Hematopoietic multipotent progenitor cell treated with erythropoietin and hydrocortisone succinate and interleukin-3 and kit ligand, for 6 days (in vitro differentiated cells): ENCODE measurements around the gene FSIP1.

Experiments
- DNase-seq: peaks from one replicate; pipeline ENCODE4 v3.0.0-alpha.2; 2015

FSIP1 gene

DNA sequence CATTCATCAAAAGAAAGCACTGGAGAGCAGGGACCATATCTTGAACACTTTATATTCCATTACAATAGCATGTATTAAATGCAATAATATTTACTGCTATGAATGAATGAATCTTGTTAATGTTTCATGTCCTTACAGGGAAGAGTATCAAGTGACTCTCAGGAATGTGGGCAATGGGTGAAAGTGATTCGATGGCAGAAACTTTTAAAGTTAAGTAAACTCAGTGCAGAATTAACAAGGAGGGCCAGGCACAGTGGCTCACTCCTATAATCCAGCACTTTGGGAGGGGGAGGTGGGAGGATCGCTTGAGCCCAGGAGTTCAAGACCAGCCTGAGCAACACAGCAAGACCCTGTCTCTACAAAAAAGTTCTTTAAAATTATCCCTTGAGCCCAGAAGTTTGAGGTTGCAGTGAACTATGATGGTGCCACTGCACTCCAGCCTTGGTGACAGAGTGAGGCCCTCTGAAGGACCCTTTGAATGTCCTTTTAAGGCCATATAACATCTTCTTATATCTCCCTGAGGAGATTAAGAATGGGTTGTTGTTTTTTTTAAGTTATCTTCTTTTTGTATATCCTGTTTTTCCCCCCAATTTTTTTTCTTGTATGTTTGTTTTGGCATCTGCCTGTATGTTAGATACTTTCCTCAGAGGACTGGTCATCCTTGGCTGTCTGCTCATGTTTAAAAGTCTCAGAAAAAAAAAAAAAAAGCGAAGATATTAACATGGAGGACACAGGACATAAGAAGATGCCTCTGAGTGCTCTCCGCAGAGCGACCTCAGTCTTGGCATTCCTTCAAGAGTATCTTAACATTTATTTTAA, 9.6 kb upstream of the FSIP1 start:
- DNase-seq: no peak

DNA sequence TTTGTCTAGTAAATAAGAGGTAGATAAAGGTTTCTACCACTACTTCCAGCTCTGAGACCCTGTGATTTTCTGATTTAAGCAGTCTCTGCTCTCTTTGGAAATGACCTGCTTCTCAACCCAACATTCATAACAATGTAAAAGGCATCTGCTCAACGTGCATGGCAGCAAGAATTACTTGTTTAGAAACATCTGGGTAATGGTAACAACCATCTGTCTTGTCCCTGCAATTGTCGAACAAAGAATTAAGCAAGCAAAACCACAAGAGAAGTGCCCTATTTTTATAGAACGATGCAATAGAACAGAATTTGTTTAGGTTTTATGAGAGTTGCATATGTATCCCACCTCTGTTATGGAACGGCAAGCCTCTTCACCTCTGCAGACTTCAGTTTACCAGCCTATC, 7.1 kb upstream of the FSIP1 start:
- DNase-seq: peak; percentile 47

GRCh38 chr15:39788800-39789565, 6.3 kb upstream of the FSIP1 start:
- DNase-seq: peak; percentile 64

DNA sequence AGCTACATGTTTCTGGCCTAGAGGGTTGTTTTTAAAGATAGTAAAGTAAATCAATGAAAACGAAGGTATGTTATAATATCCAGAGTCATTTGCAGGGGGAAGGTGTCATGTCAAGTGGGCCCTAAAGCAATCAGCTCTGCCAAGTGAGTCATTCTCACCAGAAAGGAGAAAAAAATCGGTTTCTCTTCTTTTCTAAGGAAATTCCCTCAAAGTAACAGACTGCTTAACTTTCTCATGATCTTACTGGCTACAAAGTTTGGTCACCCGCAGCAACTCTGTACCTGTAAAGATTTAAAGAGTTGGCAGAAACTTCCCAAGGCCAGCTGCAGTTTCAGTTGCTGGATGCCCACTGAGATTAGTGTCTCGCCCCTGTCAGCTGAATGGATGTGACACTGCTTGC, 5.5 kb upstream of the FSIP1 start:
- DNase-seq: no peak

GRCh38 chr15:39787479-39787878, 4.8 kb upstream of the FSIP1 start:
- no peak for DNase-seq

DNA sequence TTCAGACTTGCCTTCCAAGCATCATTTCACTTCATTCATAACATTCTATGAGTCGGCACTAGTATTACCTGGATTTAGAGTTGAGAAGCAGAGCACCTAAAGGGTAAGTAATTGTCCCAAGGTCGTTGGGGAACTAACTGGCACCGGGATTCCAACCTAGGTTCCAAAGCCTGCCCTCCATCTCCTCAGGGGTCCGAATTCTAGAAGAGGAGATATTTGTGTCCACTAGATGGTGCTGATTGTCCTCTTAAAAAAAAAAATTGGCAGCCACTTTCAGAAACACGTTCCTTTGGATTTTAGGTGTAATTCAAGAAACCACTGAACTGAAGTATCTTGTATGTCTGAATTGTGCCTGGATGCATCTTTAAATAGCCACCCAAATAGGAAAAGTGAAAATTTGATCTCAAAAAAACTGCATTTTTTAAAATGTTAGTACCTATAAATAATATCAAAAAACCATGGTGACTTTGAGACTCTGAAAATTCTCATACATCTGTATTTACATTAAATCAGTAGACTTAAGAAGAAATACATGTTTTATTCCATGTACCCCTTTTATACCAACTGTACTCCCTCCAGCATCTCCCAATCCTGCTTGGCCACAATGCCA, 3.9 kb upstream of the FSIP1 start:
- DNase-seq: peak; percentile 83

GRCh38 chr15:39785841-39786240, 3.2 kb upstream of the FSIP1 start:
- no peak for DNase-seq

- no peak for DNase-seq
Measured at GRCh38 chr15:39785139-39785538, 2.5 kb upstream of the FSIP1 start.

DNA sequence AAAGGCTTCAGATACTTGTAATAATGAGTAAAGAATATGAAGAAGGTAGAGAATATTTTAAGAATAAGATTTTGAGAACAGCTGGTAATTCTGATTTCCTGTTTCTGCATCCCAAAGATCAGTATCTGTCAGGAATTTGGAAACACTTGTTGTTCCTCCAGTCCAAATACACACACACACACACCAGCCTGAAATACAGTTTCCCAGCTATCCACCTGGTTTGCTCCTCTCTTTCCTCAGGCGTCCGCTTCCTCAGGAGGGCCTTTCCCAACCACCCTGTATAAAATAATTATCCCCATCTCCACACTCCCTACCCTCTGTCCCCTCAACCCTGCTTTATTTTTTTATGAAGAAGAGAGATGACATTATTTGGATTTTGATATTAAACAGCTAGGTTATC, 2.0 kb upstream of the FSIP1 start:
- no peak for DNase-seq

- no peak for DNase-seq
Measured at GRCh38 chr15:39784125-39784524, 1.5 kb upstream of the FSIP1 start.

DNA sequence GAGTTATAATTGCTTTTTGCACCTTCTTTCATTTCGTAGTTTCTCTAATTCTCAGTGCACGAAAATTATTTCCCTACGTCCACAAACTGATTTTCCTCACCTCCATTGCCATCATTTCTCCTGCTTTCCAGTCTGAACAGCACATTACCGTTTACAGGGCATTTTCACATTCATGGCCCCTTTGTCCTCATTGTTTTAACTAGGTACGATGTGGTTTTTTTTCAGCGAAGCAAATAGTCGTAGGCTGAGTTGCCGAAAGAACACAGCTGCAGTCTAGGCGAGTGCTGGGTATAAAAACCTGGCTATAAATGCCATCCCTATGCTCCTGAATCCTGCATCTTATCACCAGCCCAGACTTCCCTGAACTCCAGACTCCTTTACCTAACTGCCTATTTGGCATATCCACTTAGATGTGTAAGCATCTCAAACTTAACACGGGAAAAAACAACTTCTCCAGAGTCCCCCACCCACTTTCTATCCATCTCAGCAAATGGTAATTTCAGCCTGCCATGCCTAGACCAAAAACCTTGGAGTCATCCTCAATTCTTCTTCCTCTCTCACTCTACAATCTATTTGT, 691 bp upstream of the FSIP1 start:
- peak; percentile 31 for DNase-seq

- DNase-seq: peak; percentile 48
Measured at GRCh38 chr15:39781967-39782302, 706 bp downstream of the FSIP1 start.

GRCh38 chr15:39781147-39781966, 1.3 kb downstream of the FSIP1 start:
- peak; percentile 47 for DNase-seq

DNA sequence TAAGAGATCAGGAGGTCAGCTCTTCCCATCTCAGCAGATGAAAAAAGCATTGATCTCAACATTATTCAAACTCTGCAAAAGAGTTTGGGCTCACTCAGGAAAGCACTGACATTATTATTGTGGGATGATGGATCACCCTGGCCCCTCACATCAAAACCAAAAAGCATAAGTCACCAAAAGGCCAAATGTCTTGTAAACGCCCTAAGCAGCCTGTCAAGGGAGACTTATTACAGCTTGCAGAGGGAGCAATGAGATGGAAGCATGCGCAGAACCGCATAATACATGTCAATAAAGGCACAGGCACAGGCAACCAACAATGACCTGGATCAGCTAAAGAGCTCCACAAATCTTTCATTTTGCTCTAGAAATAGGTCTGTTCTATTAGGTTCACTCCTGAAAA, 4.6 kb downstream of the FSIP1 start:
- peak; percentile 61 for DNase-seq

GRCh38 chr15:39777496-39777895, 5.1 kb downstream of the FSIP1 start:
- DNase-seq: no peak

DNA sequence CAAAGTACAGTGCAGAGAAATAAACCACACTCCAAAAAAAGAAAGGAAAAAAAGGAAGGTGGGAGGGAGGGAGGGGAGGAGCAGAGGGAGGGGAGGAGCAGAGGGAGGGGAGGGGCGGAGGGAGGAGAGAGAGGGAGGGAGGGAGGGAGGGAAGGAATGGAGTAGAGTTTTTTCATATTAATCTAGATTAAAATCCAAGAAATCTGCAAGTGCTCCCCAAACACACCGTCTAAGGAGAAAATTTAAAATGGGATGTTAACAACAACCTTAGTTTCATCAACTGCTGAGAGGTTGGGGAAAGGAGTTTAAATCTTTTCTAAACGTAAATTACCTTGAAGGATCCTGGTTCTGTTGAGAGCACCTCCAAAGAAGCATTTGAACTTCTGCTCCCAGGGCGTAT, 6.6 kb downstream of the FSIP1 start:
- DNase-seq: no peak

GRCh38 chr15:39774688-39775267, 7.9 kb downstream of the FSIP1 start:
- DNase-seq: peak; percentile 79

- DNase-seq: no peak
Measured at GRCh38 chr15:39770748-39771689, 11.6 kb downstream of the FSIP1 start.

DNA sequence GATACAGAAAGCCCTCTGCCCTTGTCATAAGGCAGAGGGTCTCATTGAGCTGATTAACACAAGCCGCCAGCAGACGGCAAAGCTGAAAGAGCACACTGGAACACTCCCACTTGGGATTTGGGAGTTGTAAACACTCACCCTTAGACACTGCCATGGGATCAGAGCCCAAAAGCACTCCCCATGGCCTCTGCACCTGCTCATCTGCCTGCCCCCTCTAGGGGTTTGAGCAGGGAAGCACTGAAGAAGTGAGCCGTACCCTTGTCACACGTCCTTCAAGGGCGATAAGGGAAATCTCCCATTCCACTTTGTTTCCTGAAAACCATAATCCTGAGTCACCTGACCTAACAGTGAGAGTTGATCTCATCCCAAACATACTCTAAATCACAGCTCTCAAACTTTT, 14.7 kb downstream of the FSIP1 start:
- DNase-seq: no peak

DNA sequence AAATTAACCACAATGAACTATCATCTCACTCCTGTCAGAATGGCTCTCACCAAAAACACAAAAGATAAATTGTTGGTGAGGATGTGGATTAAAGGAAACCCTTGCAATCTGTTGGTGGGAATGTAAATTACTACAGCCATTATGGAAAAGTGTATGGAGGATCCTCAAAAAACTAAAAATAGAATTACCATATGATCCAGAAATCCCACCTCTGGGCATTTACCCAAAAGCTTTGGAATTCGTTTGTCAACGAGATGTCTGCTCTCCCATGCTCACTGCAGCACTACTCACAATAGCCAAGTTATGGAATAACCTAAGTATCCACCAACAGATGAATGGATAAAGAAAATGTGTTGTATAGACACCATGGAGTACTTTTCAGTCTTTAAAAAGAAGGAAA, 21.6 kb downstream of the FSIP1 start:
- no peak for DNase-seq
